HuH-7.5 (cell line): Measurements from ENCODE around the gene HSD17B7.
"Not testable (repeated sequence)": the region's sequence is repeated elsewhere in the genome, so short reads cannot be mapped to it uniquely, and the experiment has no call there.

Experiments
- DNase-seq: peaks from one replicate; pipeline ENCODE4 v3.0.0; 2011; ENCODE audit warnings: low spot score

HSD17B7 gene

GRCh38 chr1:162807503-162807902 is 17.0 kb downstream of the HSD17B7 start:
- DNase-seq: not testable (repeated sequence)

- DNase-seq: not testable (repeated sequence)
Measured at GRCh38 chr1:162812357-162812756, 21.9 kb downstream of the HSD17B7 start.

DNA sequence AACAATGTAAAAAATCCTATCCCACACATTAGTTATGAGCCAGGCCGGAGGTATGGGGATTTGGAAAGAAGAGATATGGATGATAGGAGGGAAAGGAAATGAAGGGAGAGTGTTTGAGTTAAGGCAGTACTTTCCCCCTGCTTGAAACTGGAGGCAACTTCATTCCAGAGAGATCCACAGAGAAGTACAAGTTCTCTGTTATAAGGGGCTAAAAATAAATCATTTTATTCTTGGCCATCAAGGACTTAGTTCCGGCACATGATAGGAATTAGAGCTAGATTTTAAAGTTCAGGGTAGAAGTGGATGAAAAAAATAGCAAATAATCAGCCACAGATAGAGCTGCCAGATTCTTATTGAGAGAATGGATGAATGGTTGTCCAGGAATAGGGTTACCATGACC is 27.6 kb downstream of the HSD17B7 start:
- not testable (repeated sequence) for DNase-seq

- not testable (repeated sequence) for DNase-seq
Measured at GRCh38 chr1:162818666-162819065, 28.2 kb downstream of the HSD17B7 start.

- DNase-seq: no peak
Measured at GRCh38 chr1:162822391-162823200, 32.1 kb downstream of the HSD17B7 start.

GRCh38 chr1:162823231-162823630 is 32.7 kb downstream of the HSD17B7 start:
- DNase-seq: no peak

DNA sequence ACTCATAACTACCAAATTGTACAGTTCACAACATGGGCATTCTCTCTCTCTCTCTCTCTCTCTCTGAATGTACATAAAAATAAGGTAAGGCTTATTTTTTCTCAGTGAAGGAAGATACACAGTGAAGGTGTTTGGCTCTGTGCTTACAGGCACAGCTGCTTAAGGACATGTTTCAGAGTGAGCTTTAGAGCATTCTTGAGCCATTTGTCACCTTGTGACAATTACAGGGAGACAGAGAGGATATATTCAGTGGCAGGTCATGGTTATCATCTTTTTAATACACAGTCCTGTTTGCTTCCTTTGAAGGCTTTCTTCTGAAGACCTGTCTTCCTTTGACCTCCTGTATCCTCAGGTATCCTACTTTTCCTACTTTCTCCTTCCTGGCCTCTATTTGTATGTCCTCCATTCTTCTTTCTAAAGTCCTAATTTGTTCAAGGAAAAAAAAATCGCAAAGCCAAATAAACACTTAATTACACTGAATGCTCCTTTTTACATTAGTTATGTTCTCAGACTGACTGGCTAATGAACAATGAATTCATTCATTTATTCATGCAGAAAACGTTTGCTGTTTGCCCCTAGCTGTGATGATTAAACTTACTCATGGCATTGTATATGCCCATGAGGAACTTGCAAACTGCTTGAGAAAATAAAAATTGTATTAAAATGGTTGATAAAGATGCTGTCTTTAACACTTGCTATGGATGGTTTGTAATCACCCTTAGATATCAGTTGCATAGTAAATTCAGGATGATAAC is 33.4 kb downstream of the HSD17B7 start:
- no peak for DNase-seq

GRCh38 chr1:162829268-162829667 is 38.8 kb downstream of the HSD17B7 start:
- no peak for DNase-seq

DNA sequence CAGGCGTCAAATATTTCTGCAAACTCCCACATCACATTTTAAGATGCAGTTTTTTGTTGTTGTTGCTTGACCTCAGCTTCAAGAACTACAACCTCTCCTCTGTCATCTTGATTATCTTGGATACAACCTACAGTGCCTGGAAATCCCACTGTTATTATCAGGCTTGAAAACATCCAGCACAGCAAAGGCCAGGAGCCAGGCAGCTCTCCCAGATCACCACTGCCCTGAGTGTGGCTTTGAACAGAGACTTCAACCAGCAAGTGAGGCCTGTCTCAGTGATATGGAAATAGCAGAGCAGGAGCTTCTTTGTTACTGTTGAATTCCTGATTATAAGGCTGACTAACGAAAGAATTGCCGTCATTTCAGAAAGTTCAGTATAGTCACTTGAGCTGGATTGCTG is 42.0 kb downstream of the HSD17B7 start:
- no peak for DNase-seq

DNA sequence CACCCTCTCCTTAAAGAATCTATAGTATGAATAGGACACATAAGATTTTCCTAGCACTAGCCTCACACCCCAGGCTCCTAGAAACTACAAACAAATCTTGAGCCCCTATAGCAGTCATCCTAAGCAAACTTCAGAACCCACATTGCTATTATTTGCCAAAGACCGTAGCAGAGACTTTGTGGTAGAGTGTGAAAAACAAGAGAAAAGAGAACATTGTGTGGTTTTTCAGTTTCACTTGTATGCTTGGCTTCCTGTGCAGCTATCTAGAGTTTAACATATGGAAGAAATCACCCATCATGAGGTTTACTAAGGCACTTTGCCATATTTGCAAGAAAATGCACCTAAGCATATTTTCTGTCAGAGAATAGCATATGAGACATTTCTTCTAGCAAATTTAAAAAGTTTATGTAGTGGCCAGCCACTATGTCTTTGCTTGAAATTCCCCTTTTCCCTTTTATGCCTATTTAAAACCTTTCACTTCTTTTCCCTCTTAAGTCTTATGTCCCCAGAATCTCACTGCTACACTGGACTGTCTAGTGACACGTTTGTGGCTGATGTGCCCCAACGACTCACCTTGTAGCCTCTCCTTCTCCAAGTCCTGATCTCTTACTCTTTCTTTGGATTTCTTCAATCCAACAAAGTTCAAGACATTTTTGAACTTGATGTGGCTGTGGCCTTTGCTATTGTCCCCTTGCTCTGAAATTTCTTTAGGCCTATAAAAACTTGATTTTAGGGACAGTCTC is 44.8 kb downstream of the HSD17B7 start:
- DNase-seq: no peak

- DNase-seq: no peak
Measured at GRCh38 chr1:162838863-162839262, 48.4 kb downstream of the HSD17B7 start.

GRCh38 chr1:162840250-162840839 is 49.8 kb downstream of the HSD17B7 start:
- no peak for DNase-seq

- no peak for DNase-seq
Measured at GRCh38 chr1:162844153-162844552, 53.7 kb downstream of the HSD17B7 start.

DNA sequence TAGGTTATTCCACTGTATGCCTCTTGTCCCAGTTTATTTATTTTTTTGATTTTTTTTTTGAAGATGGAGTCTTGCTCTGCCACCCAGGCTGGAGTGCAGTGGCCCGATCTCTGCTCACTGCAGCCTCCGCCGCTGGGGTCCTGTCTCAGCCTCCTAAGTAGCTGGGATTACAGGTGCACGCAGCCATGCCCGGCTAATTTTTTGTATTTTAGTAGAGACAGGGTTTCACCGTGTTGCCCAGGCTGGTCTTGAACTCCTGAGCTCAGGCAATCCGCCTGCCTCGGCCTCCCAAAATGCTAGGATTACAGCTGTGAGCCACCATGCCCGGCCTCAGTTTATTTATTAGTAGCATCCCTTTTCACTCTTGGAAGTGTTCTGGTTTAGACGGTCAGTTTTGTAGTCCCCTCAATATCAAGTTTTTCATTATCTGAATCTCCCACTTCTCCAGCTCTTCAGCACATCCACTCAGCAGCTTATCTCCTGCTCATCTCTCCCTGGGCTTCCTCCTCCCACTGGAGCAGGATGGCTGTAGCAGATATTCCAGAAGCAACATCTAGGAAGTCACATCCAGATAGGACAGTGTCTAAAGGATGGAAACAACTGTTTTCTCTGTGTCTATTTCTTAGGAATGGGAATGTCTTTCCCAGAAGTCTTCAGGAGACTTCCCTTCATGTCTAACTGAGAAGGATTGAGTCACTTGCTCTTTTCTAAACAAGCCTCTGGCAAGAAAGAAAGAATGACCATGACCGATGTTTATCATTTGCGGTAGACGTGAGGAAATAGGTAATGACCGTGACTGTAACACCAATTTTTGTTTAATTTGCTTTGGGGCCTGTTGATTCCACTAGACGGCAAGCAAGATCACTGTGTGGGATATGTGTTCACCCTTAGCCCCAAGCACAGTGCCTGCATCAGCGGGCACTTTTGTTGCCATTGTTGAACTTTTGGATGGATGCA is 56.0 kb downstream of the HSD17B7 start:
- DNase-seq: no peak

DNA sequence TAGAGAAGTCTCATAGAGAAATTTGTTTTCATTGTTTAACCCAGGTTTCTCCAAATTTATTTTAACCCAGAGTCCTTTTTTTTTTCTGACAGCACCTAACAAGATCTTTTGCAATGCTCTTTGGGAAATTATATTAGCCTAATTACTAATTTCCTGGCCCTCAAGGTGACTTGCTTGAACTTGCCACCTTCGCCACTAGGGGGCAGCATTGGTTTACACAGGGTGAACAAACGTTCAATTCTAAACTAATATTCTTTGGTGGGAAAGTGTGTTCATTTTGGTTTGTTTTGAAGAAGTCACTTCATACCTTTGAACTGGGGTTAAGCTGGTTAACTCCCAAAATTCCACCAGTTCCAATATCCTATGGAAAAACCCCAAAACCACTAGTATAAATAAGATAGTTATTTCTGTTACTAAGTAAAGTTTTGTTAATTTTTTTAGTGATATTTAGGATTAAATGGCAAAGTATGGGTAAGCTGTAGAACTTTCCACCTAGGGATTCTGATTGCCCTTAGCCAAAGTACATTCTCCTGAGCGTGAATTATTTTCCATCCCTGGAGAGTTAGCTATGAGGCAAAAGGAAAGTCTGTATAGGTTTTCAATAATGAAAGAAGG is 57.4 kb downstream of the HSD17B7 start:
- peak; percentile 27 for DNase-seq

DNA sequence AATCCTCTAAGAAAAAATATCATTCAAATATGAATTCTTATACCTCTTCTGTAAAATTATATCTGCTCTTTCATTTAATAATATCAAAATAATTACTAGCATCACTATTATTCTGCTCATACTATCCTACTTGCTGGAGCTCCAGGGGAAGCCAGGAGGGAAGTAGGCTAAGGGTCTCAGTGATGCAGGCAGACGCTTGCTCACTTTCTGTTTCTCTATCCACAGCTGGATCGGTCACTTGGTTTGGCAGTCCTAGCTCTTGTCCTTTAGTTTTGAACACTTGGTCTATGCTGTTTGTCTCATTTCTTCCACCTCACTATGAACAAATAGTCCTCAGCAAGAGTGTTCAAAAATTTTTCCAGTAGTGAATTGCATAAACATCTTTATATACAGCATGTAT is 59.2 kb downstream of the HSD17B7 start:
- no peak for DNase-seq

GRCh38 chr1:162851341-162851740 is 60.8 kb downstream of the HSD17B7 start:
- DNase-seq: no peak

DNA sequence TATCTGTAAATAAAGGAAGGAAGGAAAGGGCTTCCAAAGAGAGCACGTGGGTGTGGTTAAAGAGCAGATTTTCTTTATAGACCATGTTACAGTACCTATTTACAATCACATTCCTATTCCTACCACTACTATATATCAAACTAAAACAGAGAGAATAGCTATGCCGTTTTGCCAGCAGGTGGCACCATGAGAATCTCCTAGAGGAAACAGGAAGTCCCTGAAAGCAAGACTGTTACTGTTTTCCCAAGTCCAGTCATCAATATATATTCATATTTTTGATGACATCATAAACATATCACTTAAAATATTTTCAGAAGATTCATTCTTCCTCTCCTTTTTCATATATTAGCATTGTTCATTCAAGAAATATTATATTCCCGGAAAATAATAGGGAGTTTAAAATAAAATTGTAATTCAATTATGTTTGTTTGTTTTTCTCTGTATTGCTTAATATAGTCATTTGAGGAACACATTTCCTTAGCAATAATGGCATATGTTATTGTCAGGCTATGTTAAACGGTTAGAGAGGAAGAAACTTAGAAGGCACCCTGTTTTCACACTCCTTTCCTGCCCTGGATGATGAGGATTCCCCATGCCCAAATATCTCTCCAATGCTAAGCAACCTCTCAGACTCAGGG is 63.9 kb downstream of the HSD17B7 start:
- peak; percentile 29 for DNase-seq

GRCh38 chr1:162855461-162856150 is 65.1 kb downstream of the HSD17B7 start:
- no peak for DNase-seq

GRCh38 chr1:162856260-162856659 is 65.8 kb downstream of the HSD17B7 start:
- DNase-seq: no peak
